HepG2 (cell line): ENCODE measurements around the gene MAML1. TPM values are rescaled to one million over a fixed set of nuclear protein-coding genes. Genes with fewer than 3 reads are reported as not detected.

ENCODE experiments used
- AKAP8 ChIP-seq: sonication (generic); formaldehyde crosslinking; IDR thresholded peaks from 2 replicates; pipeline ENCODE4 v1.5.1; 2020; ENCODE audit warnings: mild to moderate bottlenecking, missing genetic modification reagents
- MTF2 ChIP-seq: sonication (generic); formaldehyde crosslinking; IDR thresholded peaks from 2 replicates; pipeline ENCODE4 v1.5.0; 2020; ENCODE audit warnings: missing genetic modification reagents, borderline replicate concordance
- NCOA5 ChIP-seq: sonication (generic); formaldehyde crosslinking; IDR thresholded peaks from 2 replicates; pipeline ENCODE4 v1.4.0; 2020; ENCODE audit warnings: missing genetic modification reagents
- RBFOX2 ChIP-seq: fragments of 200-400 bp; formaldehyde crosslinking; IDR thresholded peaks from 2 replicates; pipeline ENCODE4 v1.6.1; 2017; ENCODE audit warnings: low read depth, mild to moderate bottlenecking, low read length
- STAT5B ChIP-seq: sonication (generic); formaldehyde crosslinking; IDR thresholded peaks from 2 replicates; pipeline ENCODE4 v1.4.0; 2020; ENCODE audit warnings: missing genetic modification reagents
- ZFY ChIP-seq: sonication (generic); formaldehyde crosslinking; IDR thresholded peaks from 2 replicates; pipeline ENCODE4 v1.4.0; 2020; ENCODE audit warnings: missing genetic modification reagents
- ZNF230 ChIP-seq: sonication (generic); formaldehyde crosslinking; IDR thresholded peaks from 2 replicates; pipeline ENCODE4 v1.4.0; 2020; ENCODE audit warnings: mild to moderate bottlenecking, missing genetic modification reagents
- ZNF263 ChIP-seq: sonication (generic); formaldehyde crosslinking; IDR thresholded peaks from 2 replicates; pipeline ENCODE4 v1.4.0; 2020; ENCODE audit warnings: missing genetic modification reagents
- ZNF354B ChIP-seq: sonication (generic); formaldehyde crosslinking; IDR thresholded peaks from 2 replicates; pipeline ENCODE4 v1.8.0; 2022; ENCODE audit warnings: mild to moderate bottlenecking, missing genetic modification reagents
- ZNF543 ChIP-seq: sonication (generic); formaldehyde crosslinking; IDR thresholded peaks from 2 replicates; pipeline ENCODE4 v1.4.0; 2020; ENCODE audit warnings: mild to moderate bottlenecking, missing genetic modification reagents
- ZNF674 ChIP-seq: sonication (generic); formaldehyde crosslinking; IDR thresholded peaks from 2 replicates; pipeline ENCODE4 v1.5.0; 2020; ENCODE audit warnings: low read depth, mild to moderate bottlenecking, missing genetic modification reagents
- polyA plus RNA-seq, 8 experiments: library from polyadenylated mRNA; depleted of rRNA in 3 of 8; stranded (reverse) in 7 of 8; unstranded in 1 of 8; fragments of >200 nt; fragmentation: Illumina TruSeq in 4 of 8; extraction: Trizol in 4 of 8; gene quantifications; 2 replicates each; pipeline versions ENCODE4 v1.2.1 to v1.2.3, GENCODE V29; 2011 to 2016; ENCODE audit warnings: low read depth in 4 of 8, missing spikeins in 1 of 8, mixed read lengths in 1 of 8; ENCODE audit not compliant: insufficient read depth in 1 of 8
- total RNA-seq, 5 experiments: library from RNA; depleted of rRNA; stranded (reverse); fragments of >200 nt; fragmentation: Illumina TruSeq; extraction: Trizol; gene quantifications; 2 replicates each; pipeline ENCODE4 v1.2.3, GENCODE V29; 2016; ENCODE audit warnings: low read depth in 1 of 5
- TF ChIP-seq, protein P1 (sequence below): sonication (generic); formaldehyde crosslinking; IDR thresholded peaks from 2 replicates; pipeline ENCODE4 v1.8.0; 2022; ENCODE audit warnings: mild to moderate bottlenecking, missing genetic modification reagents, moderate library complexity
- TF ChIP-seq, protein P2 (sequence below): sonication (generic); formaldehyde crosslinking; conservative IDR thresholded peaks from 2 replicates; pipeline ENCODE4 v1.8.0; 2022; ENCODE audit warnings: low read depth, missing genetic modification reagents
- TF ChIP-seq, protein P3 (sequence below): sonication (generic); formaldehyde crosslinking; IDR thresholded peaks from 2 replicates; pipeline ENCODE4 v1.8.0; 2022; ENCODE audit warnings: low read depth, missing genetic modification reagents
- TF ChIP-seq, protein P4 (sequence below): sonication (generic); formaldehyde crosslinking; IDR thresholded peaks from 2 replicates; pipeline ENCODE4 v1.5.0; 2020; ENCODE audit warnings: mild to moderate bottlenecking, missing genetic modification reagents
- TF ChIP-seq, protein P5 (sequence below): sonication (generic); formaldehyde crosslinking; IDR thresholded peaks from 2 replicates; pipeline ENCODE4 v1.4.0; 2020; ENCODE audit warnings: missing genetic modification reagents, borderline replicate concordance
- TF ChIP-seq, protein P6 (sequence below): sonication (generic); formaldehyde crosslinking; IDR thresholded peaks from 2 replicates; pipeline ENCODE4 v1.5.0; 2020; ENCODE audit warnings: missing genetic modification reagents
- TF ChIP-seq, protein P7 (sequence below): sonication (generic); formaldehyde crosslinking; IDR thresholded peaks from 2 replicates; pipeline ENCODE4 v1.5.0; 2020; ENCODE audit warnings: missing genetic modification reagents, mild to moderate bottlenecking, borderline replicate concordance

The MAML1 gene
- total and polyA plus RNA-seq, 2 of the 13 experiments (the other 11 are each of a cell fraction or from before 2014, with no cell fraction given): 10.0 to 10.8 TPM

DNA sequence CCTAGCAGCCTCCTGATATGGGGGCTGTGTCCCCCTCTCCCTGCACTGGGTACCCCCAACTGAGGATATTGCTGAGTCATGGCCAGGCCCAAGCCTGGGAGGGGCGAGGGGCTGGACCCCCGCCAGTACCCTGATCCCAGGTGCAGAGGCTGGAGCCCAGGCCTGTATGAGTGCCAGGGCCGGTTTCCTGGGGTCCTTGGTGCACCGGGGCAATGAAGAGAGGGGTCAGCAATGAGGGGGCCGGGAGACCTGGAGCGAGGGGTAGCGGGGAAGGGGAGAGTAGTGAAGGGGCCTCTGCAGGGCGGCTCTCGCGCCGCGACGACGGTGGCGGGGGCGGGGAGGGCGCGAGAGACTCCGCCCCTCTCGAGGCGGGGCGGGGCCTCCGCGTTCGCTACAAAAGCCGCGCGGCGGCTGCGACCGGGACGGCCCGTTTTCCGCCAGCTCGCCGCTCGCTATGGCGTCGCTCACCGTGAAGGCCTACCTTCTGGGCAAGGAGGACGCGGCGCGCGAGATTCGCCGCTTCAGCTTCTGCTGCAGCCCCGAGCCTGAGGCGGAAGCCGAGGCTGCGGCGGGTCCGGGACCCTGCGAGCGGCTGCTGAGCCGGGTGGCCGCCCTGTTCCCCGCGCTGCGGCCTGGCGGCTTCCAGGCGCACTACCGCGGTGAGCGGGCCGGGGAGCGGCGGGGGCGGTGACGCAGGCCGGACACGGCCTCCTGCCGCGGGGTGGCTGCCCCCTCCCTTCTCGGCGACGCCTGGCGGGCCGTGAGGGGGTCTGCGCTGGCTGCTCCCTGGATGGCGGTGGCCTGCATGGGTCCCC lies 88.1 kb downstream of the MAML1 start, which contains the start of gene SQSTM1 (continued):
- TF ChIP-seq NCOA5 (CRISPR knock-in tag): no peak
- TF ChIP-seq, protein P1, sequence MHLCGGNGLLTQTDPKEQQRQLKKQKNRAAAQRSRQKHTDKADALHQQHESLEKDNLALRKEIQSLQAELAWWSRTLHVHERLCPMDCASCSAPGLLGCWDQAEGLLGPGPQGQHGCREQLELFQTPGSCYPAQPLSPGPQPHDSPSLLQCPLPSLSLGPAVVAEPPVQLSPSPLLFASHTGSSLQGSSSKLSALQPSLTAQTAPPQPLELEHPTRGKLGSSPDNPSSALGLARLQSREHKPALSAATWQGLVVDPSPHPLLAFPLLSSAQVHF (CRISPR knock-in tag): no peak
- TF ChIP-seq ZFY (CRISPR knock-in tag): peak; percentile 98
- TF ChIP-seq ZNF263 (CRISPR knock-in tag): 0 out of 2 replicates have a peak, but pooled peaks have one; percentile 36
- TF ChIP-seq, protein P2, sequence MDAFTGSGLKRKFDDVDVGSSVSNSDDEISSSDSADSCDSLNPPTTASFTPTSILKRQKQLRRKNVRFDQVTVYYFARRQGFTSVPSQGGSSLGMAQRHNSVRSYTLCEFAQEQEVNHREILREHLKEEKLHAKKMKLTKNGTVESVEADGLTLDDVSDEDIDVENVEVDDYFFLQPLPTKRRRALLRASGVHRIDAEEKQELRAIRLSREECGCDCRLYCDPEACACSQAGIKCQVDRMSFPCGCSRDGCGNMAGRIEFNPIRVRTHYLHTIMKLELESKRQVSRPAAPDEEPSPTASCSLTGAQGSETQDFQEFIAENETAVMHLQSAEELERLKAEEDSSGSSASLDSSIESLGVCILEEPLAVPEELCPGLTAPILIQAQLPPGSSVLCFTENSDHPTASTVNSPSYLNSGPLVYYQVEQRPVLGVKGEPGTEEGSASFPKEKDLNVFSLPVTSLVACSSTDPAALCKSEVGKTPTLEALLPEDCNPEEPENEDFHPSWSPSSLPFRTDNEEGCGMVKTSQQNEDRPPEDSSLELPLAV (CRISPR knock-in tag): 0 out of 2 replicates have a peak, but pooled peaks have one; percentile 71
- no peak for TF ChIP-seq ZNF230 (CRISPR knock-in tag)
- TF ChIP-seq ZNF674 (CRISPR knock-in tag): no peak
- TF ChIP-seq, protein P3, sequence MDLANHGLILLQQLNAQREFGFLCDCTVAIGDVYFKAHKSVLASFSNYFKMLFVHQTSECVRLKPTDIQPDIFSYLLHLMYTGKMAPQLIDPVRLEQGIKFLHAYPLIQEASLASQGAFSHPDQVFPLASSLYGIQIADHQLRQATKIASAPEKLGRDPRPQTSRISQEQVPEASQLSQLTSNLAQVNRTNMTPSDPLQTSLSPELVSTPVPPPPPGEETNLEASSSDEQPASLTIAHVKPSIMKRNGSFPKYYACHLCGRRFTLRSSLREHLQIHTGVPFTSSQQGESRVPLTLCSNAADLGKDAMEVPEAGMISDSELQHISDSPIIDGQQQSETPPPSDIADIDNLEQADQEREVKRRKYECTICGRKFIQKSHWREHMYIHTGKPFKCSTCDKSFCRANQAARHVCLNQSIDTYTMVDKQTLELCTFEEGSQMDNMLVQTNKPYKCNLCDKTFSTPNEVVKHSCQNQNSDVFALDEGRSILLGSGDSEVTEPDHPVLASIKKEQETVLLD (CRISPR knock-in tag): peak; percentile 50; the same call in 1 of the 2 replicates
- TF ChIP-seq ZNF354B (CRISPR knock-in tag): no peak
- peak; percentile 95 for TF ChIP-seq RBFOX2
- TF ChIP-seq, protein P4, sequence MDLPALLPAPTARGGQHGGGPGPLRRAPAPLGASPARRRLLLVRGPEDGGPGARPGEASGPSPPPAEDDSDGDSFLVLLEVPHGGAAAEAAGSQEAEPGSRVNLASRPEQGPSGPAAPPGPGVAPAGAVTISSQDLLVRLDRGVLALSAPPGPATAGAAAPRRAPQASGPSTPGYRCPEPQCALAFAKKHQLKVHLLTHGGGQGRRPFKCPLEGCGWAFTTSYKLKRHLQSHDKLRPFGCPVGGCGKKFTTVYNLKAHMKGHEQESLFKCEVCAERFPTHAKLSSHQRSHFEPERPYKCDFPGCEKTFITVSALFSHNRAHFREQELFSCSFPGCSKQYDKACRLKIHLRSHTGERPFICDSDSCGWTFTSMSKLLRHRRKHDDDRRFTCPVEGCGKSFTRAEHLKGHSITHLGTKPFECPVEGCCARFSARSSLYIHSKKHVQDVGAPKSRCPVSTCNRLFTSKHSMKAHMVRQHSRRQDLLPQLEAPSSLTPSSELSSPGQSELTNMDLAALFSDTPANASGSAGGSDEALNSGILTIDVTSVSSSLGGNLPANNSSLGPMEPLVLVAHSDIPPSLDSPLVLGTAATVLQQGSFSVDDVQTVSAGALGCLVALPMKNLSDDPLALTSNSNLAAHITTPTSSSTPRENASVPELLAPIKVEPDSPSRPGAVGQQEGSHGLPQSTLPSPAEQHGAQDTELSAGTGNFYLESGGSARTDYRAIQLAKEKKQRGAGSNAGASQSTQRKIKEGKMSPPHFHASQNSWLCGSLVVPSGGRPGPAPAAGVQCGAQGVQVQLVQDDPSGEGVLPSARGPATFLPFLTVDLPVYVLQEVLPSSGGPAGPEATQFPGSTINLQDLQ (CRISPR knock-in tag): peak; percentile 74
- TF ChIP-seq, protein P5, sequence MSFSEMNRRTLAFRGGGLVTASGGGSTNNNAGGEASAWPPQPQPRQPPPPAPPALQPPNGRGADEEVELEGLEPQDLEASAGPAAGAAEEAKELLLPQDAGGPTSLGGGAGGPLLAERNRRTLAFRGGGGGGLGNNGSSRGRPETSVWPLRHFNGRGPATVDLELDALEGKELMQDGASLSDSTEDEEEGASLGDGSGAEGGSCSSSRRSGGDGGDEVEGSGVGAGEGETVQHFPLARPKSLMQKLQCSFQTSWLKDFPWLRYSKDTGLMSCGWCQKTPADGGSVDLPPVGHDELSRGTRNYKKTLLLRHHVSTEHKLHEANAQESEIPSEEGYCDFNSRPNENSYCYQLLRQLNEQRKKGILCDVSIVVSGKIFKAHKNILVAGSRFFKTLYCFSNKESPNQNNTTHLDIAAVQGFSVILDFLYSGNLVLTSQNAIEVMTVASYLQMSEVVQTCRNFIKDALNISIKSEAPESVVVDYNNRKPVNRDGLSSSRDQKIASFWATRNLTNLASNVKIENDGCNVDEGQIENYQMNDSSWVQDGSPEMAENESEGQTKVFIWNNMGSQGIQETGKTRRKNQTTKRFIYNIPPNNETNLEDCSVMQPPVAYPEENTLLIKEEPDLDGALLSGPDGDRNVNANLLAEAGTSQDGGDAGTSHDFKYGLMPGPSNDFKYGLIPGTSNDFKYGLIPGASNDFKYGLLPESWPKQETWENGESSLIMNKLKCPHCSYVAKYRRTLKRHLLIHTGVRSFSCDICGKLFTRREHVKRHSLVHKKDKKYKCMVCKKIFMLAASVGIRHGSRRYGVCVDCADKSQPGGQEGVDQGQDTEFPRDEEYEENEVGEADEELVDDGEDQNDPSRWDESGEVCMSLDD (CRISPR knock-in tag): no peak
- TF ChIP-seq, protein P6, sequence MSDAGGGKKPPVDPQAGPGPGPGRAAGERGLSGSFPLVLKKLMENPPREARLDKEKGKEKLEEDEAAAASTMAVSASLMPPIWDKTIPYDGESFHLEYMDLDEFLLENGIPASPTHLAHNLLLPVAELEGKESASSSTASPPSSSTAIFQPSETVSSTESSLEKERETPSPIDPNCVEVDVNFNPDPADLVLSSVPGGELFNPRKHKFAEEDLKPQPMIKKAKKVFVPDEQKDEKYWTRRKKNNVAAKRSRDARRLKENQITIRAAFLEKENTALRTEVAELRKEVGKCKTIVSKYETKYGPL (CRISPR knock-in tag): no peak
- no peak for TF ChIP-seq ZNF543
- no peak for TF ChIP-seq MTF2 (CRISPR knock-in tag)
- no peak for TF ChIP-seq STAT5B
- TF ChIP-seq AKAP8: peak; percentile 91; the same call in 1 of the 2 replicates
- TF ChIP-seq, protein P7, sequence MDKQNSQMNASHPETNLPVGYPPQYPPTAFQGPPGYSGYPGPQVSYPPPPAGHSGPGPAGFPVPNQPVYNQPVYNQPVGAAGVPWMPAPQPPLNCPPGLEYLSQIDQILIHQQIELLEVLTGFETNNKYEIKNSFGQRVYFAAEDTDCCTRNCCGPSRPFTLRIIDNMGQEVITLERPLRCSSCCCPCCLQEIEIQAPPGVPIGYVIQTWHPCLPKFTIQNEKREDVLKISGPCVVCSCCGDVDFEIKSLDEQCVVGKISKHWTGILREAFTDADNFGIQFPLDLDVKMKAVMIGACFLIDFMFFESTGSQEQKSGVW (CRISPR knock-in tag): no peak
